Activated CD4-positive, alpha-beta T cell treated with anti-CD3 and anti-CD28 coated beads, Interleukin-10, Interleukin-2, amounts not matched to agents 100 ng/mL and 50 ng/mL, durations not matched to agents 16 hours and 8 hours (primary cell): ENCODE results near the gene ST8SIA6.
"Not testable (repeated sequence)": the region's sequence is repeated elsewhere in the genome, so short reads cannot be mapped to it uniquely, and the experiment has no call there.

Source experiments
- DNase-seq: peaks from one replicate; pipeline ENCODE4 v3.0.0-alpha.2; 2020

The ST8SIA6 gene

GRCh38 chr10:17425584-17426262, 28.7 kb downstream of the ST8SIA6 start:
- peak; percentile 22 for DNase-seq

GRCh38 chr10:17423632-17424186, 30.7 kb downstream of the ST8SIA6 start:
- DNase-seq = no peak

GRCh38 chr10:17422931-17423330, 31.5 kb downstream of the ST8SIA6 start:
- DNase-seq = no peak

GRCh38 chr10:17418249-17418648, 36.1 kb downstream of the ST8SIA6 start:
- no peak for DNase-seq

GRCh38 chr10:17416442-17417211, 37.8 kb downstream of the ST8SIA6 start:
- DNase-seq = no peak

- no peak for DNase-seq
Measured at GRCh38 chr10:17415046-17415658, 39.2 kb downstream of the ST8SIA6 start.

- no peak for DNase-seq
Measured at GRCh38 chr10:17414484-17414883, 39.9 kb downstream of the ST8SIA6 start.

GRCh38 chr10:17413876-17414275, 40.5 kb downstream of the ST8SIA6 start:
- DNase-seq = no peak

GRCh38 chr10:17412323-17412722, 42.1 kb downstream of the ST8SIA6 start:
- DNase-seq = no peak

- no peak for DNase-seq
Measured at GRCh38 chr10:17410907-17411306, 43.5 kb downstream of the ST8SIA6 start.

GRCh38 chr10:17409170-17409733, 45.1 kb downstream of the ST8SIA6 start:
- peak; percentile 27 for DNase-seq

GRCh38 chr10:17407047-17407446, 47.3 kb downstream of the ST8SIA6 start:
- DNase-seq = no peak

- DNase-seq = no peak
Measured at GRCh38 chr10:17406036-17406834, 48.2 kb downstream of the ST8SIA6 start.

- no peak for DNase-seq
Measured at GRCh38 chr10:17403161-17403560, 51.2 kb downstream of the ST8SIA6 start.

GRCh38 chr10:17402040-17402439, 52.4 kb downstream of the ST8SIA6 start:
- not testable (repeated sequence) for DNase-seq

GRCh38 chr10:17396004-17396403, 58.4 kb downstream of the ST8SIA6 start:
- DNase-seq = no peak

- no peak for DNase-seq
Measured at GRCh38 chr10:17394854-17395253, 59.5 kb downstream of the ST8SIA6 start.

- DNase-seq = no peak
Measured at GRCh38 chr10:17387861-17388503, 66.4 kb downstream of the ST8SIA6 start.

- no peak for DNase-seq
Measured at GRCh38 chr10:17386616-17387075, 67.7 kb downstream of the ST8SIA6 start.

GRCh38 chr10:17386021-17386420, 68.4 kb downstream of the ST8SIA6 start:
- DNase-seq = no peak

GRCh38 chr10:17385066-17385465, 69.3 kb downstream of the ST8SIA6 start:
- no peak for DNase-seq
